ENCODE measurements around the gene CCDC93. TPM values are rescaled to one million over a fixed set of nuclear protein-coding genes. Genes with fewer than 3 reads are reported as not detected.

The CCDC93 gene
- polyA plus RNA-seq, 2 of the 4 experiments (the other 2 are of a cell fraction): 14.4 to 17.8 TPM

DNA sequence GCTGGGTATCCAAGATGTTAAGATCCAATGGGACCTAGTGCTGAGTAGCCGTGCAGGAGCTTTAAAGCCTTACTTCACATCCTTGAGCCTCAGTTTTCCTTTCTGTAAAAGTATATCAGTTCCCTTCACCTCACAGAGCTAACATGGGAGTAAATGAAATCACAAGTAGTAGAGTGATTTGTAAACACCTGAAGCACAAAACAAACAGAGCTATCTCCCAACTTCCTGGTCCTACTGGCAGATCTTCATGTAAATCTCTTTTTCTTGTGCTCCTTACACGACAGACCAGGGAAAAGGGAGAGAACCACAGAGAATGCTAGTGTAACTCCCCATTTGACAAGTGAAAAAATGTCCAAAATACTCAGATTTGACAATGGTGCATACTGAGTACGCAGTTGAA, 17.3 kb downstream of the CCDC93 start:
- DNase-seq (ENCODE audit: low read depth in 1 of 2, low spot score in 1 of 2): no peak
- ATAC-seq: no peak
- Histone ChIP-seq H3K4me2 (no peak overlapping the region), H3K4me1 (no peaks in the 10 kb centered on the region), H3K27ac (no peak overlapping the region), H3K9me3 (no peaks in the 10 kb centered on the region), H3K4me3 (no peak overlapping the region)
- ChIA-PET POLR2A (no interaction called here), CTCF (interaction anchor here (0.5 to 2.5 kb wide), 8 partner anchors 8 to 859 kb away, joined by 3 to 12 read pairs (median 4); partner anchors contain the start of gene DDX18)
- 83% methylated on average over 3 of the region's 3 CpGs for WGBS (ENCODE audit: missing lambda C conversion rate)
- no peak for FAIRE-seq
- no peak for TF ChIP-seq FOSL2 (IDR thresholded peaks at IDR 0.05)
- TF ChIP-seq FOSL2 (CRISPR knock-in tag; IDR thresholded peaks at IDR 0.05): no peak
- no peak for TF ChIP-seq NPAS2 (CRISPR knock-in tag; IDR thresholded peaks at IDR 0.05; ENCODE audit: borderline replicate concordance)
- TF ChIP-seq, protein P1, sequence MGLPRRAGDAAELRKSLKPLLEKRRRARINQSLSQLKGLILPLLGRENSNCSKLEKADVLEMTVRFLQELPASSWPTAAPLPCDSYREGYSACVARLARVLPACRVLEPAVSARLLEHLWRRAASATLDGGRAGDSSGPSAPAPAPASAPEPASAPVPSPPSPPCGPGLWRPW (IDR thresholded peaks at IDR 0.05): no peak
- no peak for TF ChIP-seq EP300 (IDR thresholded peaks at IDR 0.05)
- TF ChIP-seq EHMT2 (IDR thresholded peaks at IDR 0.05; ENCODE audit: low read depth): no peak
- TF ChIP-seq FOXS1 (CRISPR knock-in tag; IDR thresholded peaks at IDR 0.05): no peak
- TF ChIP-seq RCOR1 (IDR thresholded peaks at IDR 0.05; ENCODE audit: low read depth, low read length): no peak
- TF ChIP-seq CEBPB (IDR thresholded peaks at IDR 0.05): no peak
- TF ChIP-seq, protein P2, sequence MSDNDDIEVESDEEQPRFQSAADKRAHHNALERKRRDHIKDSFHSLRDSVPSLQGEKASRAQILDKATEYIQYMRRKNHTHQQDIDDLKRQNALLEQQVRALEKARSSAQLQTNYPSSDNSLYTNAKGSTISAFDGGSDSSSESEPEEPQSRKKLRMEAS (IDR thresholded peaks at IDR 0.05): no peak

DNA sequence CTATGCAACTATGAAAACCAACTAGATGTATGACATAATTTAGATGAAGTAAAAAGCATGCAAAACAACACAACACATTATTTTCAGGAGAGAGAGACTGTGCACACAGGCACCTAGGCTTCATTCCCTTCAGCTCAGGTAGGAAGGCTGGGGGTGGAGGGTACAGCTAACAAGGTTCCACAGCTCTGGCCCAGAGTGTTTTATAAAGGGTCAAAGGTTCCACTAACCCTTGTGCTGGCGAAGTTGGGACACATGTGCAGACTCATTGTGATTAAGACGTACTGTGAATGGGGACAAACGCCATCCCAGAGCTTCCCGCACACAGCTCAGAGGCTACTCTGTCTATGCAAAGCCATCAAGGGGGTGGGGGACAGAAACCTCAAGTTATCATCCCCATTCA, 19.1 kb downstream of the CCDC93 start:
- H3K4me1 ChIP-seq: no peaks in the 10 kb centered on the region
- 65% methylated on average over 4 of the region's 4 CpGs for whole genome bisulfite sequencing (ENCODE audit: missing lambda C conversion rate)
- FAIRE-seq (no peak), DNase-seq (ENCODE audit: low read depth in 1 of 2, low spot score in 1 of 2) (no peak), ATAC-seq (no peak)
- TF ChIP-seq RNF2 (IDR thresholded peaks at IDR 0.05; ENCODE audit: borderline replicate concordance, low read depth): no peak
- TF ChIP-seq, protein P3, sequence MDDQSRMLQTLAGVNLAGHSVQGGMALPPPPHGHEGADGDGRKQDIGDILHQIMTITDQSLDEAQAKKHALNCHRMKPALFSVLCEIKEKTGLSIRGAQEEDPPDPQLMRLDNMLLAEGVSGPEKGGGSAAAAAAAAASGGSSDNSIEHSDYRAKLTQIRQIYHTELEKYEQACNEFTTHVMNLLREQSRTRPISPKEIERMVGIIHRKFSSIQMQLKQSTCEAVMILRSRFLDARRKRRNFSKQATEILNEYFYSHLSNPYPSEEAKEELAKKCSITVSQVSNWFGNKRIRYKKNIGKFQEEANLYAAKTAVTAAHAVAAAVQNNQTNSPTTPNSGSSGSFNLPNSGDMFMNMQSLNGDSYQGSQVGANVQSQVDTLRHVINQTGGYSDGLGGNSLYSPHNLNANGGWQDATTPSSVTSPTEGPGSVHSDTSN (IDR thresholded peaks at IDR 0.05): no peak
- TF ChIP-seq, protein P4, sequence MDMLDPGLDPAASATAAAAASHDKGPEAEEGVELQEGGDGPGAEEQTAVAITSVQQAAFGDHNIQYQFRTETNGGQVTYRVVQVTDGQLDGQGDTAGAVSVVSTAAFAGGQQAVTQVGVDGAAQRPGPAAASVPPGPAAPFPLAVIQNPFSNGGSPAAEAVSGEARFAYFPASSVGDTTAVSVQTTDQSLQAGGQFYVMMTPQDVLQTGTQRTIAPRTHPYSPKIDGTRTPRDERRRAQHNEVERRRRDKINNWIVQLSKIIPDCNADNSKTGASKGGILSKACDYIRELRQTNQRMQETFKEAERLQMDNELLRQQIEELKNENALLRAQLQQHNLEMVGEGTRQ (IDR thresholded peaks at IDR 0.05): no peak
- no peak for TF ChIP-seq RCOR1 (IDR thresholded peaks at IDR 0.05; ENCODE audit: low read depth, low read length)
- TF ChIP-seq RFX5 (IDR thresholded peaks at IDR 0.05): no peak
- TF ChIP-seq MAFK (IDR thresholded peaks at IDR 0.05; ENCODE audit: partially characterized antibody): no peak
- TF ChIP-seq CBX2 (IDR thresholded peaks at IDR 0.05; ENCODE audit: borderline replicate concordance, low read depth): no peak
- TF ChIP-seq HOXA7 (CRISPR knock-in tag; IDR thresholded peaks at IDR 0.05): no peak
- TF ChIP-seq TP53 (CRISPR knock-in tag; IDR thresholded peaks at IDR 0.05): no peak
- TF ChIP-seq CBX8 (IDR thresholded peaks at IDR 0.05): no peak
- TF ChIP-seq KDM5A (IDR thresholded peaks at IDR 0.05): no peak
- TF ChIP-seq SMC3 (IDR thresholded peaks at IDR 0.05): no peak
- no peak for TF ChIP-seq NPAS2 (CRISPR knock-in tag; IDR thresholded peaks at IDR 0.05; ENCODE audit: borderline replicate concordance)
- TF ChIP-seq PHF8 (IDR thresholded peaks at IDR 0.05; ENCODE audit: borderline replicate concordance, low read depth): no peak
- TF ChIP-seq CHD2 (IDR thresholded peaks at IDR 0.05; ENCODE audit: low read length, partially characterized antibody): no peak
- TF ChIP-seq JUN (IDR thresholded peaks at IDR 0.05): no peak
- TF ChIP-seq, protein P5, sequence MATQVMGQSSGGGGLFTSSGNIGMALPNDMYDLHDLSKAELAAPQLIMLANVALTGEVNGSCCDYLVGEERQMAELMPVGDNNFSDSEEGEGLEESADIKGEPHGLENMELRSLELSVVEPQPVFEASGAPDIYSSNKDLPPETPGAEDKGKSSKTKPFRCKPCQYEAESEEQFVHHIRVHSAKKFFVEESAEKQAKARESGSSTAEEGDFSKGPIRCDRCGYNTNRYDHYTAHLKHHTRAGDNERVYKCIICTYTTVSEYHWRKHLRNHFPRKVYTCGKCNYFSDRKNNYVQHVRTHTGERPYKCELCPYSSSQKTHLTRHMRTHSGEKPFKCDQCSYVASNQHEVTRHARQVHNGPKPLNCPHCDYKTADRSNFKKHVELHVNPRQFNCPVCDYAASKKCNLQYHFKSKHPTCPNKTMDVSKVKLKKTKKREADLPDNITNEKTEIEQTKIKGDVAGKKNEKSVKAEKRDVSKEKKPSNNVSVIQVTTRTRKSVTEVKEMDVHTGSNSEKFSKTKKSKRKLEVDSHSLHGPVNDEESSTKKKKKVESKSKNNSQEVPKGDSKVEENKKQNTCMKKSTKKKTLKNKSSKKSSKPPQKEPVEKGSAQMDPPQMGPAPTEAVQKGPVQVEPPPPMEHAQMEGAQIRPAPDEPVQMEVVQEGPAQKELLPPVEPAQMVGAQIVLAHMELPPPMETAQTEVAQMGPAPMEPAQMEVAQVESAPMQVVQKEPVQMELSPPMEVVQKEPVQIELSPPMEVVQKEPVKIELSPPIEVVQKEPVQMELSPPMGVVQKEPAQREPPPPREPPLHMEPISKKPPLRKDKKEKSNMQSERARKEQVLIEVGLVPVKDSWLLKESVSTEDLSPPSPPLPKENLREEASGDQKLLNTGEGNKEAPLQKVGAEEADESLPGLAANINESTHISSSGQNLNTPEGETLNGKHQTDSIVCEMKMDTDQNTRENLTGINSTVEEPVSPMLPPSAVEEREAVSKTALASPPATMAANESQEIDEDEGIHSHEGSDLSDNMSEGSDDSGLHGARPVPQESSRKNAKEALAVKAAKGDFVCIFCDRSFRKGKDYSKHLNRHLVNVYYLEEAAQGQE (IDR thresholded peaks at IDR 0.05): no peak
- no peak for TF ChIP-seq FOSB (CRISPR knock-in tag; IDR thresholded peaks at IDR 0.05)
- TF ChIP-seq, protein P1 (IDR thresholded peaks at IDR 0.05): no peak
- POLR2A ChIA-PET: no interaction called here
- CTCF ChIA-PET: interaction anchor here (0.9 to 1.3 kb wide), 2 partner anchors 9 to 180 kb away, joined by 4 to 13 read pairs; partner anchors contain the start of gene DDX18
- no peaks in the 10 kb centered on the region for H3K9me3 ChIP-seq
- H3K4me2 ChIP-seq: no peak overlapping the region
- H3K27ac ChIP-seq: no peak overlapping the region
- H3K4me3 ChIP-seq: no peak overlapping the region
